Transverse colon (tissue), 4 donors: ENCODE measurements around the gene KCNN1. TPM values are rescaled to one million over a fixed set of nuclear protein-coding genes. Genes with fewer than 3 reads are reported as not detected.
A peak's percentile ranks its signal among the peaks of the same experiment; 100 is the strongest.

Experiments used
- DNase-seq: peaks from one replicate; pipeline ENCODE4 v3.0.0-alpha.2; 2019
- H3K27ac ChIP-seq, 4 donors: fragments of 200-600 bp; sonication (generic); 2 replicates each; pipeline ENCODE4 v1.5.1; 2016 to 2018; ENCODE audit warnings: inconsistent platforms in 4 of 4
- H3K27me3 ChIP-seq: fragments of 200-600 bp; sonication (generic); 2 replicates; pipeline ENCODE4 v1.5.1; 2017; ENCODE audit warnings: inconsistent platforms
- H3K36me3 ChIP-seq, 4 donors: fragments of 200-600 bp; sonication (generic); 2 replicates each; pipeline ENCODE4 v1.5.1; 2017 to 2019; ENCODE audit warnings: inconsistent platforms in 4 of 4
- H3K4me1 ChIP-seq, 4 donors: fragments of 200-600 bp; sonication (generic); 2 replicates each; pipeline ENCODE4 v1.5.1; 2017 to 2020; ENCODE audit warnings: inconsistent platforms in 4 of 4
- H3K4me3 ChIP-seq, 4 donors: fragments of 200-600 bp; sonication (generic); 1 replicate in 1 of 4; 2 replicates in 3 of 4; pipeline versions ENCODE4 v1.5.1 to v1.6.1; 2017 to 2019; ENCODE audit warnings: inconsistent platforms in 4 of 4
- H3K9me3 ChIP-seq, 2 donors: fragments of 200-600 bp; sonication (generic); 2 replicates each; pipeline ENCODE4 v1.5.1; 2017 to 2019; ENCODE audit warnings: inconsistent platforms in 2 of 2
- EP300 ChIP-seq: sonication (generic); formaldehyde crosslinking; IDR thresholded peaks from one replicate; pipeline ENCODE4 v1.6.1; 2017; ENCODE audit warnings: antibody characterized with exemption, low read depth
- POLR2A ChIP-seq: fragments of 450-650 bp; IDR thresholded peaks from one replicate; pipeline ENCODE4 v1.6.1; 2016; ENCODE audit warnings: antibody characterized with exemption, mild to moderate bottlenecking, moderate library complexity
- POLR2AphosphoS5 ChIP-seq, 3 donors: sonication (generic); formaldehyde crosslinking; IDR thresholded peaks; one replicate each; pipeline ENCODE4 v1.6.1; 2016; ENCODE audit warnings: antibody characterized with exemption in 3 of 3
- WGBS, 2 donors: methylation state at CpG; one replicate each; pipeline ENCODE4 v1.1.5; 2018; ENCODE audit warnings: low coverage in 1 of 2; 5-methylcytosine and 5-hydroxymethylcytosine counted together
- in situ Hi-C, 4 donors: fragments of 200-750 bp; cut with MboI; loops; one replicate each; pipeline versions ENCODE4 v1.15.0 to v1.15.1; 2017; ENCODE audit warnings: low sequenced_read_pairs in 3 of 4, low pct_ligation_motif_present in 1 of 4, low pct_unique_long_range_greater_than_20kb in 1 of 4
- intact Hi-C: fragments of 100-400 bp; cut with DNase I; formaldehyde crosslinking; loops from one replicate; pipeline ENCODE4 v1.15.1; 2023; ENCODE audit warnings: low total_unique reads
- total RNA-seq, 4 donors: library from RNA; depleted of rRNA; stranded (reverse); fragments of >200 nt; gene quantifications; one replicate each; pipeline ENCODE4 v1.1.0, GENCODE V29; 2016
- TF ChIP-seq, protein P1 (sequence below), 5 experiments: fragments of 200-600 bp in 3 of 5; fragments of 450-650 bp in 2 of 5; sonication (generic) in 3 of 5; IDR thresholded peaks; 1 replicate in 2 of 5; 2 replicates in 3 of 5; pipeline ENCODE4 v1.5.1; 2016 to 2017; ENCODE audit warnings: antibody characterized with exemption in 5 of 5, inconsistent platforms in 3 of 5, mild to moderate bottlenecking in 2 of 5, moderate library complexity in 1 of 5

KCNN1 gene
- total RNA-seq, 4 donors from 2014 or later, result 1.6 TPM; not detected in 3

DNA sequence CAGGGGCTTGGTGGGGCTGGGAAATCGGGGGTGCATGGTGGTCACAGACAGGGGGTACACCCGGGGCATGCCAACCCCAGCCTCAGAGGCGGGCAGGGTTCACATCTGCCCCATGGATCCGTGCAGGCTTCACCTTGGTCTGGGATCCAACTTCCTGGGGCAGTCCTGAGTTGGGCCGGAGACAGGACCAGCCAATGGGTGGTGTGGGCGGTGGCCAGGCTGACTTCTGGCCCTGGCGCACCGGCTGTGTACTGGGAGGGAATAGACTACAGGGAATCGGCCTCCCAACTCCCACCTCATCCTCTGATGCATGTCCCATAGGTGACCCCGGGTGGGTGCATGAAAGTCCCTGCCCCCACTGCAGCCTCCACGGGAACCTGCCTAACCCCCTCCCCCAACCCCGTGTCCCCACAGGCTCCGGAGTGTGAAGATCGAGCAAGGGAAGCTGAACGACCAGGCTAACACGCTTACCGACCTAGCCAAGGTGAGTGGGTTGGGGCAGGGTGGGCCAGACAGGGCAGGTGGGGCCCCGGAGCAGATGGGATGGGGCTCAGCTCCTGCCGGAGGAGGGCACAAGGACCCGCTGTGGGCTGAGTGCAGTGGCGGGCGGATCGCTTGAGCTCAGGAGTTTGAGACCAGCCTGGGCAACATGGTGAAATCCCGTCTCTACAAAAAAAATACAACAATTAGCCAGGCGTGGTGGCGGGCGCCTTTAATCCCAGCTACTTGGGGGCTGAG, 26.3 kb downstream of the KCNN1 start:
- TF ChIP-seq POLR2AphosphoS5 (IDR thresholded peaks at IDR 0.05), result no peak
- no peak for TF ChIP-seq POLR2A
- TF ChIP-seq EP300, result no peak
- TF ChIP-seq, protein P1, sequence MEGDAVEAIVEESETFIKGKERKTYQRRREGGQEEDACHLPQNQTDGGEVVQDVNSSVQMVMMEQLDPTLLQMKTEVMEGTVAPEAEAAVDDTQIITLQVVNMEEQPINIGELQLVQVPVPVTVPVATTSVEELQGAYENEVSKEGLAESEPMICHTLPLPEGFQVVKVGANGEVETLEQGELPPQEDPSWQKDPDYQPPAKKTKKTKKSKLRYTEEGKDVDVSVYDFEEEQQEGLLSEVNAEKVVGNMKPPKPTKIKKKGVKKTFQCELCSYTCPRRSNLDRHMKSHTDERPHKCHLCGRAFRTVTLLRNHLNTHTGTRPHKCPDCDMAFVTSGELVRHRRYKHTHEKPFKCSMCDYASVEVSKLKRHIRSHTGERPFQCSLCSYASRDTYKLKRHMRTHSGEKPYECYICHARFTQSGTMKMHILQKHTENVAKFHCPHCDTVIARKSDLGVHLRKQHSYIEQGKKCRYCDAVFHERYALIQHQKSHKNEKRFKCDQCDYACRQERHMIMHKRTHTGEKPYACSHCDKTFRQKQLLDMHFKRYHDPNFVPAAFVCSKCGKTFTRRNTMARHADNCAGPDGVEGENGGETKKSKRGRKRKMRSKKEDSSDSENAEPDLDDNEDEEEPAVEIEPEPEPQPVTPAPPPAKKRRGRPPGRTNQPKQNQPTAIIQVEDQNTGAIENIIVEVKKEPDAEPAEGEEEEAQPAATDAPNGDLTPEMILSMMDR (IDR thresholded peaks at IDR 0.05), result no peak
- Histone ChIP-seq H3K27me3 (peaks cover 13% of the 10 kb centered on the region), H3K27ac (no peak overlapping the region), H3K4me3 (no peak overlapping the region), H3K36me3 (no peaks in the 10 kb centered on the region), H3K4me1 (no peaks in the 10 kb centered on the region), H3K9me3 (no peaks in the 10 kb centered on the region)
- in situ Hi-C loops, result loop anchor here (5.0 to 25.0 kb wide), 5 partner anchors 41 to 131 kb away; partner anchors contain the start of genes RPL18A (in 1 of the 4) and SLC5A5 (in 1 of the 4)
- 74 to 88% methylated on average over 8 to 27 of the region's 27 CpGs for WGBS, 2 donors
- DNase-seq, result no peak
- intact Hi-C loops, result loop anchor here (10.0 kb wide), 1 partner anchor 138 kb away; the partner anchor contains the start of gene RPL18A

DNA sequence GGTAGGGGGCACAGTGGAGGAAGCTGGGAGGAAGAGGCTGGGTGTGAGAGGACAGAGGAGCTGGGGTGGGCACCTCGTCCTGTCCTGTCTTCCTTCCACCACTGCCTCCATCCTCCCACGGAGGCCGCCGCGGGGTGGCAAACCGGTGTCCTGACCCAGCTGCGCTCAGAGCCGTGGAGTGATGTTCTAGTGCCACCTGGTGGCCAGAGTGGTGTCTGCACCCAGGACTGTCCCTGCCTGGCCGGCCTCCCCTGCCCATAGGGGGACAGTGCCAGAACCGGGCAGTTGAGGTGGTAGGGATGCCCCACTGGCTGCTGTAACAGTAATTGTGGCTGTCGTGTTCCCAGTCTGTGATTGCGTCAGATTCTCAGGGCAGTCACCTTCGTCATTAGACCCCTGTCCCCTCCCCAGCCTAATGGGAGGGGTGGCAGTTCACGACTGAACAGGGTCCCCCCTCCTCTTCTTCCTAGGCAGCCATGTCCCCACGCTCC, 30.0 kb downstream of the KCNN1 start:
- Histone ChIP-seq H3K27ac (no peak overlapping the region), H3K4me1 (peaks cover 2 to 17% (median 12%) of the 10 kb centered on the region in 4 donors), H3K9me3 (no peaks in the 10 kb centered on the region), H3K36me3 (no peaks in the 10 kb centered on the region), H3K4me3 (no peak overlapping the region), H3K27me3 (peaks cover 13% of the 10 kb centered on the region)
- intact Hi-C loops (loop anchor here (2.0 to 10.0 kb wide), 2 partner anchors 58 to 142 kb away; partner anchors contain the start of gene RPL18A), in situ Hi-C loops (loop anchor here in 3 of 4 donors (10.0 to 25.0 kb wide), 3 partner anchors 52 to 135 kb away; partner anchors contain the start of genes RPL18A (in 1 of the 3) and SLC5A5 (in 1 of the 3))
- TF ChIP-seq, protein P1 (IDR thresholded peaks at IDR 0.05), result peak; percentile 97 to 99 (median 99)
- TF ChIP-seq POLR2A, result no peak
- DNase-seq, result peak; percentile 90
- WGBS, 2 donors, result 10% methylated on average over 15 of the region's 15 CpGs; no CpG with 5 or more reads in 1 of the 2 donors

DNA sequence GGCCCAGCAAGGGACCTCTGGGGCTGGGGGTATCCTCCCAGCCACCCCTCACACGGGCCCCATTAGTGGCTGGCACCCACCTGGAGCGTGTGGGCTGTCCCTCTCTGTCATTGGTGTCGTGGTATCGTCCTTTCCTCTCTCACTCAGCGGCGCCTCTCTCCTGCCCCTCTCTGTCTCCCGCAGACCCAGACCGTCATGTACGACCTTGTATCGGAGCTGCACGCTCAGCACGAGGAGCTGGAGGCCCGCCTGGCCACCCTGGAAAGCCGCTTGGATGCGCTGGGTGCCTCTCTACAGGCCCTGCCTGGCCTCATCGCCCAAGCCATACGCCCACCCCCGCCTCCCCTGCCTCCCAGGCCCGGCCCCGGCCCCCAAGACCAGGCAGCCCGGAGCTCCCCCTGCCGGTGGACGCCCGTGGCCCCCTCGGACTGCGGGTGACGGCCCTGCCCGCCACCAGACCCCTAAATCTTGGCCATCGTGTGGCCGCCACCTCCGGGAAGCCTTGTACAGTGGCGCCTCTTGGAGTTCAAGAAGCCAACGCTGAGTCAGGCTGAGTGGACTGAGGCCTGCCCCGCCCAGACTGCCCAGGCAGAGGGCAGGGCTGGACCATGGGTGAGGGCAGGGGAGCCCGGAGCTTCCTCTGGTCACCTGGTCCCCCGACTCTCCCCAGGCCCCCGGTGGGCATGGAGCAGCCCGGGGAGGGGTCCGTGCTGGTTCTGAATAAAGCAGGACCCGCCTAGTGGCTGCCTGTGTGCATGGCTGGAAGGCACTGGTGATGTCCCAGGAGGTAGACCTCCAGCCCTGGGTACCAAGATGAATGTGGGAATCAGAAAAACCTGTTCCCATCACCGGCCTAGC, 31.3 kb downstream of the KCNN1 start:
- DNase-seq, result peak; percentile 58
- in situ Hi-C loops (loop anchor here in 3 of 4 donors (10.0 to 25.0 kb wide), 3 partner anchors 53 to 136 kb away; partner anchors contain the start of genes RPL18A (in 1 of the 3) and SLC5A5 (in 1 of the 3)), intact Hi-C loops (loop anchor here (2.0 to 10.0 kb wide), 2 partner anchors 59 to 143 kb away; partner anchors contain the start of gene RPL18A)
- TF ChIP-seq POLR2AphosphoS5 (IDR thresholded peaks at IDR 0.05) (no peak), EP300 (no peak), POLR2A (no peak)
- TF ChIP-seq, protein P1 (IDR thresholded peaks at IDR 0.05), result peak in 2 of 5 experiments; percentile 1 to 10
- Histone ChIP-seq H3K4me3 (no peak overlapping the region), H3K4me1 (peaks cover 4 to 28% (median 19%) of the 10 kb centered on the region in 4 donors), H3K27ac (no peak overlapping the region), H3K27me3 (peaks cover 13% of the 10 kb centered on the region), H3K9me3 (no peaks in the 10 kb centered on the region), H3K36me3 (no peaks in the 10 kb centered on the region)
- WGBS, 2 donors, result 60 to 69% methylated on average over 6 to 35 of the region's 41 CpGs
